ENCODE data around the gene MYO10. TPM values are rescaled to one million over a fixed set of nuclear protein-coding genes. Genes with fewer than 3 reads are reported as not detected.

The MYO10 gene
- total and polyA plus RNA-seq, 8 donors, result 32.6 to 71.5 (median 65.0) TPM

GRCh38 chr5:16981700-16982099 lies 45.6 kb upstream of the MYO10 start:
- TF ChIP-seq CTCF (IDR thresholded peaks at IDR 0.05), result no peak

GRCh38 chr5:16980983-16981382 lies 44.9 kb upstream of the MYO10 start:
- intact Hi-C loops (cut with DNase I), result no loop called here
- Histone ChIP-seq H3K36me3 (no peaks in the 10 kb centered on the region), H3K27ac (no peak overlapping the region), H3K27me3 (no peaks in the 10 kb centered on the region), H3K4me3 (no peak overlapping the region), H3K9me3 (no peaks in the 10 kb centered on the region), H3K4me1 (no peaks in the 10 kb centered on the region)
- no peak for TF ChIP-seq CTCF (IDR thresholded peaks at IDR 0.05)
- DNase-seq (no peak), ATAC-seq (no peak)

More at GRCh38 chr5:16981700-16982099, 45.6 kb upstream of the MYO10 start:
- no peaks in the 10 kb centered on the region for H3K36me3 ChIP-seq
- no peak overlapping the region for H3K27ac ChIP-seq
- no peaks in the 10 kb centered on the region for H3K9me3 ChIP-seq
- no peaks in the 10 kb centered on the region for H3K27me3 ChIP-seq
- intact Hi-C loops (cut with DNase I), result no loop called here
- ATAC-seq (no peak), DNase-seq (no peak)
- H3K4me3 ChIP-seq, result no peak overlapping the region
- H3K4me1 ChIP-seq, result no peaks in the 10 kb centered on the region

GRCh38 chr5:16978296-16978695 lies 42.2 kb upstream of the MYO10 start:
- H3K4me3 ChIP-seq, result no peak overlapping the region
- intact Hi-C loops (cut with DNase I), result no loop called here
- H3K9me3 ChIP-seq, result no peaks in the 10 kb centered on the region
- H3K27ac ChIP-seq, result no peak overlapping the region
- DNase-seq (no peak), ATAC-seq (no peak)
- no peak for TF ChIP-seq CTCF (IDR thresholded peaks at IDR 0.05)
- H3K4me1 ChIP-seq, result no peaks in the 10 kb centered on the region
- H3K27me3 ChIP-seq, result no peaks in the 10 kb centered on the region
- no peaks in the 10 kb centered on the region for H3K36me3 ChIP-seq

GRCh38 chr5:16976625-16977008 lies 40.5 kb upstream of the MYO10 start:
- Histone ChIP-seq H3K36me3 (no peaks in the 10 kb centered on the region), H3K27ac (no peak overlapping the region), H3K27me3 (no peaks in the 10 kb centered on the region), H3K4me1 (no peaks in the 10 kb centered on the region), H3K4me3 (no peak overlapping the region), H3K9me3 (no peaks in the 10 kb centered on the region)
- DNase-seq (no peak), ATAC-seq (no peak)
- intact Hi-C loops (cut with DNase I), result no loop called here
- TF ChIP-seq CTCF (IDR thresholded peaks at IDR 0.05), result no peak

GRCh38 chr5:16975950-16976624 lies 40.0 kb upstream of the MYO10 start:
- no peak for ATAC-seq
- TF ChIP-seq CTCF (IDR thresholded peaks at IDR 0.05), result no peak
- Histone ChIP-seq H3K27me3 (no peaks in the 10 kb centered on the region), H3K36me3 (no peaks in the 10 kb centered on the region), H3K9me3 (no peaks in the 10 kb centered on the region), H3K4me3 (no peak overlapping the region), H3K27ac (no peak overlapping the region), H3K4me1 (no peaks in the 10 kb centered on the region)
- intact Hi-C loops (cut with DNase I), result no loop called here
- DNase-seq, result no peak

Data from left lung (tissue), 10 donors.